DND-41 (cell line): Measurements from ENCODE around the gene CAV1.

Source experiments
- ATAC-seq: fragments of 200-7000 bp; cut with Tn5 transposase; 3 replicates; pipeline ENCODE4 v1.9.1; 2021; ENCODE audit warnings: low read depth; ENCODE audit not compliant: insufficient read depth
- DNase-seq: peaks from one replicate; pipeline ENCODE4 v3.0.0-alpha.2; 2020
- H2AFZ ChIP-seq: 2 replicates; pipeline ENCODE4 v1.6.0; 2012; ENCODE audit warnings: low read depth, low read length
- H3K27ac ChIP-seq: 2 replicates; pipeline ENCODE4 v1.5.1; 2012; ENCODE audit warnings: low read length, inconsistent platforms
- H3K27me3 ChIP-seq: fragments of 200-600 bp; sonication (generic); 2 replicates; pipeline ENCODE4 v1.6.0; 2012; ENCODE audit warnings: low read length, mild to moderate bottlenecking, inconsistent platforms; ENCODE audit not compliant: insufficient read depth, poor library complexity
- H3K36me3 ChIP-seq: 2 replicates; pipeline ENCODE4 v1.5.1; 2012; ENCODE audit warnings: low read length, inconsistent platforms; ENCODE audit not compliant: insufficient read depth
- H3K4me1 ChIP-seq: 2 replicates; pipeline ENCODE4 v1.5.1; 2012; ENCODE audit warnings: mild to moderate bottlenecking, low read length; ENCODE audit not compliant: insufficient read depth
- H3K4me2 ChIP-seq: 2 replicates; pipeline ENCODE4 v1.6.0; 2012; ENCODE audit warnings: mild to moderate bottlenecking, moderate library complexity, low read length, inconsistent platforms; ENCODE audit not compliant: insufficient read depth
- H3K4me3 ChIP-seq, 2 experiments: fragments of 200-600 bp in 1 of 2; shearing (Covaris generic) in 1 of 2; 2 replicates each; pipeline ENCODE4 v1.5.1; 2012 to 2016; ENCODE audit warnings: inconsistent platforms in 2 of 2, low read length in 2 of 2, mild to moderate bottlenecking in 2 of 2, low read depth in 1 of 2, moderate library complexity in 1 of 2
- H3K79me2 ChIP-seq: 2 replicates; pipeline ENCODE4 v1.6.0; 2012; ENCODE audit warnings: low read length, inconsistent platforms; ENCODE audit not compliant: insufficient read depth
- H3K9ac ChIP-seq: 2 replicates; pipeline ENCODE4 v1.6.0; 2012; ENCODE audit warnings: low read depth, mild to moderate bottlenecking, inconsistent platforms, low read length, moderate library complexity
- H3K9me3 ChIP-seq: 2 replicates; pipeline ENCODE4 v1.5.1; 2012; ENCODE audit warnings: low read length, moderate library complexity, mild to moderate bottlenecking, inconsistent platforms; ENCODE audit not compliant: insufficient read depth, severe bottlenecking
- H4K20me1 ChIP-seq: 2 replicates; pipeline ENCODE4 v1.6.0; 2012; ENCODE audit warnings: low read length; ENCODE audit not compliant: insufficient read depth
- EZH2 ChIP-seq: IDR thresholded peaks from 3 replicates; pipeline ENCODE4 v1.6.1; 2012; ENCODE audit warnings: borderline replicate concordance, low read depth, mild to moderate bottlenecking, moderate library complexity, low read length, inconsistent platforms; ENCODE audit not compliant: severe bottlenecking
- TF ChIP-seq, protein P1 (sequence below): IDR thresholded peaks from 2 replicates; pipeline ENCODE4 v1.5.1; 2012; ENCODE audit warnings: borderline replicate concordance, low read length, moderate library complexity, mild to moderate bottlenecking; ENCODE audit not compliant: poor library complexity, severe bottlenecking; ENCODE audit errors: extremely low read depth

The CAV1 gene

DNA sequence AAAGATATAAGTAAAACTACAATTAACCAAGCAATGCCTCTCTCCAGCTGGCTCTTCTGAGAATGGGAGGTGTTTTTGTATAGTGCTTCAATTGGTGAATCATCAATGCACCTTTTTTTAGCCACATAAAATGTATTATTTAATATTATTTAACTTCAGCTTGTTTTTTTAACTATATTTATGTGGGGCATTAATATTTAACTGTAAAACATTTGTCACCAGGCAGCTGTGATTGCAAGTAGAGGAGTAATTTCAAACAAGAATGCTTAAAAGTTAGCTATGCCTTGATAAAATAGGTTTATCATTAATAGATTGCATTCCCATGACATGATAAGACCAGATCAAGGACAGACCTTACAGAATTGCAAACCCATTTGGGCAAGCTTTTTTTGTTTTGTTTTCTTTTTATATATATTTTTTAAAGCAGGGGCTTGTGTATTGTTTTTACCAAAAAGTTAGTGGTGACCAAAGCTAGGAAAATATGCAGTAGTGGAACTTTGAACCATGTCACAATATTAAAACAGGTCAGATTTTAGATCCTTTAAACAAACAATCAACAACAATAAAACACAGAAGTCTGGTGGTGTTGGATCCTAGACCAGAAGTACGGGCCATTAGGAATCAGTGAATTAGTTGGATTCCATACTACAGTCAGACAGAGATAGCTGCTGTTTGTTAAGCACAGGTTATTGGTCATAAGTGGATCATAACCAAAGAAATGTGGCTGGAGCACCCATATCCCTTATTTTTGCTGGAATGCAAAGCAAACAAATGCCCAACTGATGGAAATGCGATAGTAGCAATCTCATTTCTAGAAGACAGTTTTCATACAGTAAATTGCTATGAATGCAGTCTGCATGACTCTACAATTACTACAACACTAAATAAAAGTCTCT lies 22.4 kb upstream of the CAV1 start:
- Histone ChIP-seq H3K4me3 (no peak overlapping the region), H4K20me1 (no peaks in the 10 kb centered on the region), H3K79me2 (no peaks in the 10 kb centered on the region), H2AFZ (no peak overlapping the region), H3K27ac (no peak overlapping the region), H3K27me3 (peaks cover 3% of the 10 kb centered on the region), H3K4me1 (no peaks in the 10 kb centered on the region), H3K9ac (no peak overlapping the region), H3K4me2 (no peak overlapping the region), H3K36me3 (no peaks in the 10 kb centered on the region), H3K9me3 (no peaks in the 10 kb centered on the region)
- DNase-seq (no peak), ATAC-seq (no peak)
- TF ChIP-seq, protein P1, sequence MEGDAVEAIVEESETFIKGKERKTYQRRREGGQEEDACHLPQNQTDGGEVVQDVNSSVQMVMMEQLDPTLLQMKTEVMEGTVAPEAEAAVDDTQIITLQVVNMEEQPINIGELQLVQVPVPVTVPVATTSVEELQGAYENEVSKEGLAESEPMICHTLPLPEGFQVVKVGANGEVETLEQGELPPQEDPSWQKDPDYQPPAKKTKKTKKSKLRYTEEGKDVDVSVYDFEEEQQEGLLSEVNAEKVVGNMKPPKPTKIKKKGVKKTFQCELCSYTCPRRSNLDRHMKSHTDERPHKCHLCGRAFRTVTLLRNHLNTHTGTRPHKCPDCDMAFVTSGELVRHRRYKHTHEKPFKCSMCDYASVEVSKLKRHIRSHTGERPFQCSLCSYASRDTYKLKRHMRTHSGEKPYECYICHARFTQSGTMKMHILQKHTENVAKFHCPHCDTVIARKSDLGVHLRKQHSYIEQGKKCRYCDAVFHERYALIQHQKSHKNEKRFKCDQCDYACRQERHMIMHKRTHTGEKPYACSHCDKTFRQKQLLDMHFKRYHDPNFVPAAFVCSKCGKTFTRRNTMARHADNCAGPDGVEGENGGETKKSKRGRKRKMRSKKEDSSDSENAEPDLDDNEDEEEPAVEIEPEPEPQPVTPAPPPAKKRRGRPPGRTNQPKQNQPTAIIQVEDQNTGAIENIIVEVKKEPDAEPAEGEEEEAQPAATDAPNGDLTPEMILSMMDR, result no peak
- no peak for TF ChIP-seq EZH2

DNA sequence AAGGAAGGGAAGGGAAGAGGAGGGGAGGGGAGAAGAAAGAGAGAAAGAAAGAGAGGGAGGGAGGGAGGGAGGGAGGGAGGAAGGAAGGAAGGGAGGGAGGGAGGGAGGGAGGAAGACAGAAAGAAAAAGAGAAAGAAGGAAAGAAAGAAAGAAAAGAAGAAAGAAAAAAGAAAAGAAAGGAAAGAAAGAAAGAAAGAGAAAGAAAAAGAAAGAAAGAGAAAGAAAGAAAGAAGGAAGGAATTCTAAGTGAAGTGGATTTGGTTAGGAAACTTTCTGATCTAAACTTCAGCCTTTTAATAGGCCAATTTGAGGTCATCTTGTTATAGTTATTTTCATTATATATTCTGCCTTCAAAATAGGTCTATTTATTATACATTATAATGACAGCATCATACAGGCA lies 21.0 kb upstream of the CAV1 start:
- DNase-seq, result no peak
- Histone ChIP-seq H3K9me3 (no peaks in the 10 kb centered on the region), H3K4me2 (no peak overlapping the region), H3K27me3 (peaks cover 3% of the 10 kb centered on the region), H3K9ac (no peak overlapping the region), H3K79me2 (no peaks in the 10 kb centered on the region), H2AFZ (no peak overlapping the region), H3K36me3 (no peaks in the 10 kb centered on the region), H3K4me3 (no peak overlapping the region), H3K27ac (no peak overlapping the region), H3K4me1 (no peaks in the 10 kb centered on the region), H4K20me1 (no peaks in the 10 kb centered on the region)
- ATAC-seq, result no peak
- no peak for TF ChIP-seq EZH2
- TF ChIP-seq, protein P1, result no peak

DNA sequence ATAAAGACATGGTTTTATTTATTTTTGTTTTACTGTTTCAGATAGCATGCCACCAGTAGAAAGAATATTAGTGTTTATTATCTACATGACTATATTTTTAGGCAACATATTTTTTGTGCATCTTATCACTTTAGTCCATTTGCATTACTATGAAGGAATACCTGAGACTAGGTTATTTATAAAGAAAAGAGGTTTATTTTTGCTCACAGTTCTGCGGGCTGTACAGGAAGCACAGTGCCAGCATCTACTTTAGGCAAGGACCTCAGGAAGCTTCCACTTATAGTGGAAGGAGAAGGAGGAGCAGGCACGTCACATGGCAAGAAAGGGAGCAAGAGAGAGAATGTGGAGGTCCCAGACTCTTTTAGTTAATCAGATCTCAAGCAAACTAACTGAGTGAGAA lies 19.6 kb upstream of the CAV1 start:
- no peak overlapping the region for H3K9ac ChIP-seq
- ATAC-seq (no peak), DNase-seq (no peak)
- H2AFZ ChIP-seq, result no peak overlapping the region
- TF ChIP-seq, protein P1, result no peak
- no peak for TF ChIP-seq EZH2
- H4K20me1 ChIP-seq, result no peaks in the 10 kb centered on the region
- H3K4me2 ChIP-seq, result no peak overlapping the region
- peaks cover 3% of the 10 kb centered on the region for H3K27me3 ChIP-seq
- H3K9me3 ChIP-seq, result no peaks in the 10 kb centered on the region
- no peaks in the 10 kb centered on the region for H3K36me3 ChIP-seq
- no peaks in the 10 kb centered on the region for H3K79me2 ChIP-seq
- H3K4me1 ChIP-seq, result no peaks in the 10 kb centered on the region
- H3K4me3 ChIP-seq, result no peak overlapping the region
- no peak overlapping the region for H3K27ac ChIP-seq
